ENCODE measurements around the gene PDK1. TPM values are rescaled to one million over a fixed set of nuclear protein-coding genes. Genes with fewer than 3 reads are reported as not detected.

PDK1 gene
- total RNA-seq, 1 experiment from 2014 or later: 74.7 TPM

DNA sequence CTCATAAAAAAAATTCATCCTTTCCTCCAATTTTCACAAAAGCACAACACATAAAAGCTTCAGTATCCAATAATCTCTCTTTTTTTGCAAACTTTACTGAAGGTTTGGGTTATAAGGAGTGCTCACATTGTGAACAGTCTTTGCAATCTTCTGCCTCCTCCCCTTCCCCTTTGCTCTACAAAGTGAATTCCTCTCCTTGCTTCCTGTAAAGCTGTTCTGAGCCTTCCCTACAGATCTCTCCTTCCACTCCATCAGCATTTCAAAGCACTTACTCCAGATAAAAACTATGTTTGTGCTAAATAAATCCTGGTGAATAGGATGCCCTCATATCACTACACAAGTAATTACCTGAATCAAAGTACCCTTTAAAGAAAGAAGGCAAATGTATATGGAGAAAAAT, 4.6 kb upstream of the PDK1 start:
- no peaks in the 10 kb centered on the region for H3K79me1 ChIP-seq (ENCODE audit: insufficient read depth, low read depth, low read length, poor library complexity, severe bottlenecking)
- Mint-ChIP-seq H3K4me1 (peaks cover 68 to 73% of the 10 kb centered on the region in 2 experiments), H3K27me3 (ENCODE audit: low read depth) (peaks cover 3% of the 10 kb centered on the region), H3K27ac (peak overlapping the region; percentile 84 to 95 (median 86)), H3K9me3 (peaks cover 22 to 29% of the 10 kb centered on the region in 2 experiments), H3K36me3 (ENCODE audit: insufficient read depth in 1 of 3, low read depth in 3 of 3) (peaks cover 19 to 37% (median 31%) of the 10 kb centered on the region in 3 experiments), H3K4me3 (peak overlapping the region; percentile 17 to 69; a peak in 3 of 5 replicates)
- TF ChIP-seq, protein P1, sequence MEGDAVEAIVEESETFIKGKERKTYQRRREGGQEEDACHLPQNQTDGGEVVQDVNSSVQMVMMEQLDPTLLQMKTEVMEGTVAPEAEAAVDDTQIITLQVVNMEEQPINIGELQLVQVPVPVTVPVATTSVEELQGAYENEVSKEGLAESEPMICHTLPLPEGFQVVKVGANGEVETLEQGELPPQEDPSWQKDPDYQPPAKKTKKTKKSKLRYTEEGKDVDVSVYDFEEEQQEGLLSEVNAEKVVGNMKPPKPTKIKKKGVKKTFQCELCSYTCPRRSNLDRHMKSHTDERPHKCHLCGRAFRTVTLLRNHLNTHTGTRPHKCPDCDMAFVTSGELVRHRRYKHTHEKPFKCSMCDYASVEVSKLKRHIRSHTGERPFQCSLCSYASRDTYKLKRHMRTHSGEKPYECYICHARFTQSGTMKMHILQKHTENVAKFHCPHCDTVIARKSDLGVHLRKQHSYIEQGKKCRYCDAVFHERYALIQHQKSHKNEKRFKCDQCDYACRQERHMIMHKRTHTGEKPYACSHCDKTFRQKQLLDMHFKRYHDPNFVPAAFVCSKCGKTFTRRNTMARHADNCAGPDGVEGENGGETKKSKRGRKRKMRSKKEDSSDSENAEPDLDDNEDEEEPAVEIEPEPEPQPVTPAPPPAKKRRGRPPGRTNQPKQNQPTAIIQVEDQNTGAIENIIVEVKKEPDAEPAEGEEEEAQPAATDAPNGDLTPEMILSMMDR (conservative IDR thresholded peaks at IDR 0.05): no peak
- H3K27me3 ChIP-seq (ENCODE audit: insufficient read depth, low read length): no peaks in the 10 kb centered on the region
- no peak overlapping the region for H2AFZ ChIP-seq (ENCODE audit: low read length)
- no peak overlapping the region for H2BK5ac ChIP-seq (ENCODE audit: insufficient read length, low read length)
- H3K14ac ChIP-seq (ENCODE audit: insufficient read depth, low read length): no peak overlapping the region
- H3T11ph ChIP-seq (ENCODE audit: low read length): no peak overlapping the region
- H3K27ac ChIP-seq (ENCODE audit: insufficient read length, low read depth, low read length): peak overlapping the region; percentile 69
- no peak overlapping the region for H2BK20ac ChIP-seq (ENCODE audit: low read depth, low read length, poor library complexity, severe bottlenecking)
- no peaks in the 10 kb centered on the region for H3K79me2 ChIP-seq (ENCODE audit: insufficient read depth, low read length)
- H3K4ac ChIP-seq (ENCODE audit: low read depth, low read length): no peak overlapping the region
- H4K91ac ChIP-seq (ENCODE audit: insufficient read length, low read depth, low read length): no peak overlapping the region
- H3K23ac ChIP-seq (ENCODE audit: insufficient read length, low read depth, low read length): no peak overlapping the region
- no peak for DNase-seq
- H4K20me1 ChIP-seq (ENCODE audit: control insufficient read depth, insufficient read depth, insufficient read length): no peaks in the 10 kb centered on the region
- H3K23me2 ChIP-seq (ENCODE audit: insufficient read length, low read depth, low read length, poor library complexity, severe bottlenecking): no peaks in the 10 kb centered on the region
- H3K18ac ChIP-seq (ENCODE audit: insufficient read length, low read depth, low read length): no peak overlapping the region
- peaks cover 9% of the 10 kb centered on the region for H3K9me3 ChIP-seq (ENCODE audit: control insufficient read depth, low read depth, low read length)
- H3K56ac ChIP-seq (ENCODE audit: insufficient read length, low read depth, low read length): no peak overlapping the region
- H2BK120ac ChIP-seq (ENCODE audit: low read depth, low read length, poor library complexity, severe bottlenecking): no peak overlapping the region
- no peak overlapping the region for H4K5ac ChIP-seq (ENCODE audit: insufficient read length, low read depth, low read length)
- no peak overlapping the region for H4K8ac ChIP-seq (replicated peaks; ENCODE audit: insufficient read length, low read depth, low read length)
- peaks cover 18% of the 10 kb centered on the region; the same call in 1 of the 2 replicates for H3K4me1 ChIP-seq (ENCODE audit: insufficient read depth, low read length)
- no peak overlapping the region for H2BK15ac ChIP-seq (ENCODE audit: low read depth, low read length)
- H2BK12ac ChIP-seq (ENCODE audit: insufficient read length, low read depth, low read length): no peak overlapping the region
- H2AK5ac ChIP-seq (ENCODE audit: insufficient read length, low read length): no peak overlapping the region
- H3K9ac ChIP-seq (ENCODE audit: extremely low read depth, insufficient read length, low read length): no peak overlapping the region
- peak overlapping the region; percentile 27 for H3K4me2 ChIP-seq (ENCODE audit: insufficient read depth, insufficient read length, low read length)
